NCI-H524 (cell line): ENCODE results near the gene STX11.
"Not testable (repeated sequence)": the region's sequence is repeated elsewhere in the genome, so short reads cannot be mapped to it uniquely, and the experiment has no call there.

Experiments
- DNase-seq, 2 experiments: peaks; one replicate each; lab custom pipeline; 2025; lab: John Stamatoyannopoulos, UW

The STX11 gene

GRCh38 chr6:144176043-144176442, 25.7 kb downstream of the STX11 start:
- no peak for DNase-seq

GRCh38 chr6:144177726-144178125, 27.4 kb downstream of the STX11 start:
- DNase-seq, result no peak

- DNase-seq, result no peak
Observed at GRCh38 chr6:144178323-144178722, 28.0 kb downstream of the STX11 start.

GRCh38 chr6:144179237-144179636, 28.9 kb downstream of the STX11 start:
- no peak for DNase-seq

GRCh38 chr6:144179828-144180227, 29.5 kb downstream of the STX11 start:
- DNase-seq, result no peak

- DNase-seq, result not testable (repeated sequence)
Observed at GRCh38 chr6:144180354-144180753, 30.0 kb downstream of the STX11 start.

GRCh38 chr6:144181639-144182038, 31.3 kb downstream of the STX11 start:
- DNase-seq, result no peak

- not testable (repeated sequence) for DNase-seq
Observed at GRCh38 chr6:144184186-144184585, 33.9 kb downstream of the STX11 start.

GRCh38 chr6:144185133-144185836, 35.0 kb downstream of the STX11 start:
- no peak for DNase-seq

- DNase-seq, result no peak
Observed at GRCh38 chr6:144186817-144187625, 36.7 kb downstream of the STX11 start.

GRCh38 chr6:144189351-144189750, 39.0 kb downstream of the STX11 start:
- DNase-seq, result no peak

GRCh38 chr6:144190080-144190479, 39.8 kb downstream of the STX11 start:
- DNase-seq, result no peak

GRCh38 chr6:144190593-144190992, 40.3 kb downstream of the STX11 start:
- no peak for DNase-seq

GRCh38 chr6:144193181-144193580, 42.9 kb downstream of the STX11 start:
- no peak for DNase-seq

GRCh38 chr6:144194293-144194810, 44.0 kb downstream of the STX11 start:
- DNase-seq, result no peak

- DNase-seq, result no peak
Observed at GRCh38 chr6:144195671-144196270, 45.5 kb downstream of the STX11 start.

- no peak for DNase-seq
Observed at GRCh38 chr6:144197919-144198318, 47.6 kb downstream of the STX11 start.

GRCh38 chr6:144202879-144203468, 52.7 kb downstream of the STX11 start:
- DNase-seq, result no peak

GRCh38 chr6:144211160-144211559, 60.8 kb downstream of the STX11 start:
- no peak for DNase-seq

GRCh38 chr6:144213315-144213714, 63.0 kb downstream of the STX11 start:
- no peak for DNase-seq

- DNase-seq, result no peak
Observed at GRCh38 chr6:144214029-144214428, 63.7 kb downstream of the STX11 start.
